Ishikawa (cell line): Measurements from ENCODE around the gene DCAF7.
A peak's percentile ranks its signal among the peaks of the same experiment; 100 is the strongest.

Experiments
- CEBPB ChIP-seq: IDR thresholded peaks from 2 replicates; pipeline ENCODE4 v1.6.1; 2012
- CREB1 ChIP-seq: IDR thresholded peaks from 2 replicates; pipeline ENCODE4 v1.6.1; 2012; ENCODE audit warnings: low read depth
- EGR1 ChIP-seq: IDR thresholded peaks from 2 replicates; pipeline ENCODE4 v1.6.1; 2012
- EP300 ChIP-seq: IDR thresholded peaks from 2 replicates; pipeline ENCODE4 v1.6.1; 2012; ENCODE audit warnings: borderline replicate concordance
- FOXM1 ChIP-seq: IDR thresholded peaks from 2 replicates; pipeline ENCODE4 v1.6.1; 2012; ENCODE audit warnings: low read depth, borderline replicate concordance
- NFIC ChIP-seq: IDR thresholded peaks from 2 replicates; pipeline ENCODE4 v1.6.1; 2012
- RAD21 ChIP-seq: IDR thresholded peaks from 2 replicates; pipeline ENCODE4 v1.6.1; 2012; ENCODE audit warnings: low read depth
- REST ChIP-seq: IDR thresholded peaks from 2 replicates; pipeline ENCODE4 v1.6.1; 2012; ENCODE audit warnings: low read depth, mild to moderate bottlenecking
- TAF1 ChIP-seq: IDR thresholded peaks from 2 replicates; pipeline ENCODE4 v1.6.1; 2012; ENCODE audit warnings: low read depth, mild to moderate bottlenecking
- TCF12 ChIP-seq: IDR thresholded peaks from 2 replicates; pipeline ENCODE4 v1.6.1; 2012; ENCODE audit warnings: low read depth
- TEAD4 ChIP-seq: IDR thresholded peaks from 2 replicates; pipeline ENCODE4 v1.6.1; 2012
- YY1 ChIP-seq: IDR thresholded peaks from 2 replicates; pipeline ENCODE4 v1.6.1; 2012; ENCODE audit warnings: low read depth
- ZBTB7A ChIP-seq: IDR thresholded peaks from 2 replicates; pipeline ENCODE4 v1.6.1; 2012; ENCODE audit warnings: low read depth
- TF ChIP-seq, protein P1 (sequence below): IDR thresholded peaks from 2 replicates; pipeline ENCODE4 v1.6.1; 2012
- TF ChIP-seq, protein P2 (sequence below): IDR thresholded peaks from 2 replicates; pipeline ENCODE4 v1.6.1; 2012

Gene DCAF7

DNA sequence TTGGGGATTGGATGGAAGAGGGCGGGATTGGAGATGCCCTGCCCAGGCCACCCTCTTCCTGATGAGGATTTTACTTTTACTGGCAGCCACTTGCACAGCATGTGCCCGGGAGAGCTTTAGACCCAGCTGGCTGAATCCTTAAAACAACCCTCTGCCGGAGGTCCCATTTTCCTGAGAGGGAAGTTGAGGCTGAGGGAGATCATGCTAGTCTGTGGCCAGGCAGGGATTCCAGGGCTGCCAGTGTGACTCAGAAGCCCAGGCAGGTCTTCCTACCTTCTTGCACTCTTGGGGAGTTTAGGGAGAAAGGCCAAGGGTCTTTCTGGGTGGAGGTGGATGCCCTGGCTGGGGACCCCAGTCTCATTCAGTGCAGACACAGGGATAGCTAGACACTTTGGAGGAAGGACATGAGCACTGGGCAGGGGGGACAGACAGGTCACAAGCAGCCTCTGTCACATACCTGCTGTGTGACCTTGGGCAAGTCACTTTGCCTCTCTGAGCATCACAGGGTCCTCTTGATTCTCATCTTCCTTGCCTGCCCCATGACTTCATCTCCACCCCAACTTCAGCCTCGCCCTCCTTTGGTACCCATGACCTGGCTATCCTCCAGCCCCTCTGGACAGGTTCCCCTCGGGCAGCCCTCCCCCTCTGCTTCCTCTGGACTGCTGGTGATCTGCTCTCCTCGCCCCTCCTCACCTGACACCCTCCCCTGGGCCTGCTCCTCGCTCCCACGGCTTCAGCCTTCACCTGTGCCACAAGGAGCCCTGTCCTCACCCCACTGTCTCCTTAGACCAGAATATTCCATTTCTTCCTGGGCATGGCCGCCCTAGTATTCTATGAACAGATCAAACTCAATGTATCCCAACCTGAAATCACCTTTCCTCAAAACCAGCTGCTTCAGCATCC, 11.3 kb upstream of the DCAF7 start:
- TF ChIP-seq CEBPB (no peak), REST (no peak), RAD21 (no peak), EGR1 (no peak), TCF12 (no peak), YY1 (no peak), FOXM1 (no peak), CREB1 (no peak), EP300 (no peak), NFIC (no peak), TAF1 (no peak), ZBTB7A (no peak), TEAD4 (no peak)
- TF ChIP-seq, protein P1, sequence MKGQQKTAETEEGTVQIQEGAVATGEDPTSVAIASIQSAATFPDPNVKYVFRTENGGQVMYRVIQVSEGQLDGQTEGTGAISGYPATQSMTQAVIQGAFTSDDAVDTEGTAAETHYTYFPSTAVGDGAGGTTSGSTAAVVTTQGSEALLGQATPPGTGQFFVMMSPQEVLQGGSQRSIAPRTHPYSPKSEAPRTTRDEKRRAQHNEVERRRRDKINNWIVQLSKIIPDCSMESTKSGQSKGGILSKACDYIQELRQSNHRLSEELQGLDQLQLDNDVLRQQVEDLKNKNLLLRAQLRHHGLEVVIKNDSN = no peak
- TF ChIP-seq, protein P2, sequence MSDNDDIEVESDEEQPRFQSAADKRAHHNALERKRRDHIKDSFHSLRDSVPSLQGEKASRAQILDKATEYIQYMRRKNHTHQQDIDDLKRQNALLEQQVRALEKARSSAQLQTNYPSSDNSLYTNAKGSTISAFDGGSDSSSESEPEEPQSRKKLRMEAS = no peak

DNA sequence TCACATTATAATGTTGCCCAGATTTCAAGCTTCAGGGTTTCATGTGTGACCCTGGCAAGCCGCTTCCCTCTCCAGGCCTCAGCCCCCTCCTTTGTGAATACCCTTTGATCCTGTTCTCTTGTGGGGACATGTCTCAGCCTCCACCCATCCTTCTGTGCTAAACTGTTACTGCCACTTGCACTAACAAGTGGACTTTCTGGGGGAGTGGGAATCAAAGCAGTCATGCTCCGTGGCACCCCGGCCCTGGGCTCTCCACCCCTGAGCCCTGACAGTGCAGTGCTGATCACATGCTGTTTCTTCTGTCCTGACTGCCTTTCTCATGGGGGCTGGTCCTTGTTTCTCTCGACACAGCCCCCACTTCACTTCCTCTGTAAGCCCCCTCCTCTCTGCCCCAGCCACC, 9.7 kb upstream of the DCAF7 start:
- TF ChIP-seq, protein P1 = no peak
- TF ChIP-seq YY1 (no peak), TEAD4 (no peak), CREB1 (no peak), TCF12 (no peak), FOXM1 (no peak), RAD21 (no peak), EGR1 (no peak)
- TF ChIP-seq, protein P2 = no peak

DNA sequence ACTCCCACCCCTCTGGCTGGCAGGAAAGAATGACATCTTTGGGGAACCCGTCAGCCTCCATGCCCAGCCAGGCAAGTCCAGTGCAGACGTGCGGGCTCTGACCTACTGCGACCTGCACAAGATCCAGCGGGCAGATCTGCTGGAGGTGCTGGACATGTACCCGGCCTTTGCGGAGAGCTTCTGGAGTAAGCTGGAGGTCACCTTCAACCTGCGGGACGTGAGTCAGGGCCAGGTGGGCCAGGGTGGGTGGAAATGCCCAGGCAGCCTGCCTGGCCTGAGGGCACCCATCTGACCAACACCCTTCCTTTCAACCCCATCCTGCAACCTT, 8.1 kb upstream of the DCAF7 start:
- TF ChIP-seq, protein P2 = no peak
- TF ChIP-seq RAD21 = no peak
- TF ChIP-seq TCF12 = no peak
- TF ChIP-seq NFIC = no peak
- no peak for TF ChIP-seq EGR1
- no peak for TF ChIP-seq TEAD4
- no peak for TF ChIP-seq CREB1
- no peak for TF ChIP-seq TAF1
- no peak for TF ChIP-seq REST
- TF ChIP-seq FOXM1 = no peak

DNA sequence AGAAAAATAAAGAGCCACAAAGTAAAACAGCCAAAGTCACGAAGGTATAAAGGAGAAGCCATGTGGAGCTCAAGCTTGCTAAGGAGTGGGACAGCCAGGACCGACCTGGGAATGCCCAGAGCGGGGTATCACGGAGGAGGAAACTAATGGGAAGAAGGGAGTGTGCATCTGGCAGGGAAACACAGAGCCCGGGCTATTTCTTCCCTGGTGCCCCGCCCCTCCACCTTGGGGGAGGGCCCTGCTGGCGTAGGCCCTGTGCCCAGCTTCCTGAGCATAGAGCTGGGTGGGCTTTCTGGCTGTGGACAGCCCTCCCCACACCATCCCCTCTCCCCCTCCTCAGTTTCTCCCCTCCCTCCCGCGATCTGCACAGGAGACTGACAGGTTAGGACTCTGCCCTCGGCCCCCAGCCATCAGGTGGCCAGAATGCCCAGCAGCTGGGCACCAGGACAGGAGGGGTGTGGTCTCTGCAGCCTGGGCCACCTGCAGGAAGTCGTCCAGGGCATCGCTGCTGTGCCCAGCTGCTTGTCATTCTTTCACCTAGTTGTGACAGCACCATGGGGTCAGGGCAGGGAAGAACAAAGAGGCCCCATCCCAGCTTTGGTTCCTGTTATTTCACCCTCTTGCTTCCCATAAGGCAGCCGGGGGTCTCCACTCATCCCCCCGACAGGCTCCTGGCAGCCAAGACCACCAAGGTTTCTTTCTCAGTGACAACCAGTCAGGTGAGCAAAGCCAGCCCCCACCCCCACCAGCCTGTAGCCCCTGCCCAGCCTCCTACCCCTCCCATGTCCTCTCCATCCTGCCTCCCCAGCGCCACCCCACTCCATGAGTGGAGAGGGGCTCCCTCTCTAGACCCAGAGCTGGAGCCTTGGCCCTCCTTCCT, 7.1 kb upstream of the DCAF7 start:
- TF ChIP-seq ZBTB7A = 0 out of 2 replicates have a peak, but pooled peaks have one; percentile 25
- TF ChIP-seq CREB1 = no peak
- TF ChIP-seq NFIC = no peak

DNA sequence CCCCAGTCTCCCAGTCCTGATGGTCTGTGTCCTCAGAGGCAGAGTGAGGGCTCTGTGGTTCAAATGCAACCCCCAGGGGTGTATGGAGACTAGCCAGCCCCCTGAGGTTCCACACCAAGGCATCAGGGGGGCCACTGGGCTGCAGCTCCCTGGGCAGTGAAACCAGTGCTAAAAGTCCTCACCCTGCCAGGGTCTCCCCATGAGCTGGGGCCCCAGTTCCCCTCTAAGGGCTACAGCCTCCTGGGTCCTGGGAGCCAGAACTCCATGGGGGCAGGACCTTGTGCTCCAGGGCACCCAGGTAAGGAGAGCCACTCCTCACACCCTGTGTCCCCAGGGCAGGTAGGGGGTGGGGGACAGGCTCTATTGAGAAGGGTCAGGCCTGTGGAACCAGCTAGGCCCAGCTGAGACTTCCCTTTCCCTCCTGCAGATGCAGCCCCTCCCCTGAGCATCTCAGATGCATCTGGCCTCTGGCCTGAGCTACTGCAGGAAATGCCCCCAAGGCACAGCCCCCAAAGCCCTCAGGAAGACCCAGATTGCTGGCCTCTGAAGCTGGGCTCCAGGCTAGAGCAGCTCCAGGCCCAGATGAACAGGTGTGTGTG, 6.4 kb upstream of the DCAF7 start:
- no peak for TF ChIP-seq TCF12
- TF ChIP-seq EGR1 = no peak
- no peak for TF ChIP-seq CREB1
- TF ChIP-seq, protein P2 = no peak
- TF ChIP-seq, protein P1 = no peak
- no peak for TF ChIP-seq TEAD4
- no peak for TF ChIP-seq RAD21
- TF ChIP-seq TAF1 = no peak
- no peak for TF ChIP-seq YY1
- no peak for TF ChIP-seq NFIC
- TF ChIP-seq CEBPB = no peak
- TF ChIP-seq ZBTB7A = no peak
- TF ChIP-seq FOXM1 = no peak
- no peak for TF ChIP-seq REST
- no peak for TF ChIP-seq EP300
